ENCODE measurements around the gene ZBTB1. TPM values are rescaled to one million over a fixed set of nuclear protein-coding genes. Genes with fewer than 3 reads are reported as not detected.

Gene ZBTB1, protein sequence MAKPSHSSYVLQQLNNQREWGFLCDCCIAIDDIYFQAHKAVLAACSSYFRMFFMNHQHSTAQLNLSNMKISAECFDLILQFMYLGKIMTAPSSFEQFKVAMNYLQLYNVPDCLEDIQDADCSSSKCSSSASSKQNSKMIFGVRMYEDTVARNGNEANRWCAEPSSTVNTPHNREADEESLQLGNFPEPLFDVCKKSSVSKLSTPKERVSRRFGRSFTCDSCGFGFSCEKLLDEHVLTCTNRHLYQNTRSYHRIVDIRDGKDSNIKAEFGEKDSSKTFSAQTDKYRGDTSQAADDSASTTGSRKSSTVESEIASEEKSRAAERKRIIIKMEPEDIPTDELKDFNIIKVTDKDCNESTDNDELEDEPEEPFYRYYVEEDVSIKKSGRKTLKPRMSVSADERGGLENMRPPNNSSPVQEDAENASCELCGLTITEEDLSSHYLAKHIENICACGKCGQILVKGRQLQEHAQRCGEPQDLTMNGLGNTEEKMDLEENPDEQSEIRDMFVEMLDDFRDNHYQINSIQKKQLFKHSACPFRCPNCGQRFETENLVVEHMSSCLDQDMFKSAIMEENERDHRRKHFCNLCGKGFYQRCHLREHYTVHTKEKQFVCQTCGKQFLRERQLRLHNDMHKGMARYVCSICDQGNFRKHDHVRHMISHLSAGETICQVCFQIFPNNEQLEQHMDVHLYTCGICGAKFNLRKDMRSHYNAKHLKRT
- total RNA-seq (2013; cell fraction: nucleolus; rRNA removed): 147 and 173 TPM in 2 replicates
- 29.1 and 34.2 TPM in 2 replicates for total RNA-seq (2014; rRNA removed)
- 53.8 and 53.9 TPM in 2 replicates for total RNA-seq (2014; rRNA removed; fragmentation: Illumina TruSeq; extraction: Trizol)
- total RNA-seq (2021): 49.1 and 49.3 TPM in 2 replicates
- polyA plus RNA-seq (2011; ENCODE audit: low read depth): 32.0 TPM
- 127 and 195 TPM in 2 replicates for polyA plus RNA-seq (2011; rRNA removed)
- polyA plus RNA-seq (2011; cell fraction: cytosol; rRNA removed): 47.0 and 69.2 TPM in 2 replicates
- polyA plus RNA-seq (2011; cell fraction: nucleus; rRNA removed): 97.0 and 105 TPM in 2 replicates
- polyA plus RNA-seq (2012): 47.7 and 64.3 TPM in 2 replicates
- 58.9 and 83.2 TPM in 2 replicates for polyA plus RNA-seq (2014; fragmentation: Illumina TruSeq; extraction: Trizol)
- 10 to 100 TPM; 12.3 to 18.0 TPM for polyA plus RNA-seq (2014; fragmentation: Nextera tagmentation; extraction: Ambion mirVana)
- polyA plus RNA-seq (2014; rRNA removed): 35.5 and 42.6 TPM in 2 replicates
- polyA plus RNA-seq (2016; fragmentation: Nextera tagmentation; extraction: Ambion mirVana): 10 to 100 TPM; 36.2 to 37.5 TPM
- 78.9 and 97.3 TPM in 2 replicates for polyA minus RNA-seq (2011; rRNA and poly(A)+ RNA removed)
- 29.5 and 39.5 TPM in 2 replicates for polyA minus RNA-seq (2011; cell fraction: cytosol; rRNA and poly(A)+ RNA removed)
- 23.2 and 32.1 TPM in 2 replicates for polyA minus RNA-seq (2011; cell fraction: nucleus; rRNA and poly(A)+ RNA removed)
- percentile 96 among the genes with signal in this experiment for Bru-seq, nascent RNA
- BruChase-seq, experiment 1, labeled RNA remaining after a 6-hour chase: percentile 92 among the genes with signal in this experiment
- percentile 96 among the genes with signal in this experiment for BruChase-seq, experiment 2, labeled RNA remaining after a 2-hour chase
- long read RNA-seq, experiment 1, partial matches to known transcripts: 9 of 10 reads
- long read RNA-seq, experiment 1, other reads (novel, unspliced or antisense): 1 of 10 reads
- long read RNA-seq, experiment 2, partial matches to known transcripts: 110 of 127 reads
- long read RNA-seq, experiment 2, other reads (novel, unspliced or antisense): 17 of 127 reads

GRCh38 chr14:64504310-64504896, at the start of gene ZBTB1:
Gene ZBTB1 (plus strand): TSS chr14:64504770. CDS start chr14:64521505, 16,735 bp downstream.
- ChIA-PET RAD21 (ENCODE audit: unreplicated experiment) (interaction anchor here (0.9 to 1.5 kb wide), 3 partner anchors 10 to 160 kb away, joined by 3 to 6 read pairs (median 4); no protein-coding TSS in a partner anchor), CTCF (no interaction called here), SMC1A (ENCODE audit: uncharacterized antibody, unreplicated experiment) (no interaction called here), POLR2A (interaction anchor here (1.0 to 2.3 kb wide), 5 partner anchors 14 to 269 kb away, joined by 3 to 14 read pairs (median 6); partner anchors contain the start of gene MTHFD1)
- Histone ChIP-seq H3K27me3 (replicated peaks in 1 of 2; ENCODE audit: control insufficient read depth in 2 of 2, insufficient read depth in 2 of 2, low read length in 1 of 2) (no peaks in the 10 kb centered on the region), H3K4me1 (ENCODE audit: control insufficient read depth, insufficient read depth, low read length) (peaks cover 12% of the 10 kb centered on the region), H3K36me3 (ENCODE audit: control insufficient read depth in 2 of 2, insufficient read depth in 2 of 2, low read length in 1 of 2) (no peaks in the 10 kb centered on the region), H3K79me2 (ENCODE audit: control insufficient read depth, insufficient read depth, low read length) (peaks cover 97% of the 10 kb centered on the region), H3K4me3 (peak within 1 kb of the TSS; percentile 91), H4K20me1 (ENCODE audit: control insufficient read depth, insufficient read depth) (no peaks in the 10 kb centered on the region), H3K4me2 (ENCODE audit: control insufficient read depth, insufficient read depth) (peak within 1 kb of the TSS; percentile 64), H3K27ac (ENCODE audit: control insufficient read depth, insufficient read depth) (peak within 1 kb of the TSS; percentile 98), H2AFZ (ENCODE audit: control insufficient read depth, low read depth, low read length) (peak within 1 kb of the TSS; percentile 20), H3K9ac (ENCODE audit: control insufficient read depth, insufficient read depth, low read length) (peak within 1 kb of the TSS; percentile 97), H3K9me3 (replicated peaks; ENCODE audit: control insufficient read depth, insufficient read depth, low read length) (no peaks in the 10 kb centered on the region)
- FAIRE-seq: no peak
- in situ Hi-C loops (cut with MboI): no loop called here
- no peak for DNase-seq (ENCODE audit: low read depth, low spot score)
- peak; percentile 53 for ATAC-seq
- 1% methylated on average over 32 of the region's 63 CpGs for WGBS (ENCODE audit: insufficient coverage, insufficient replicate concordance, low lambda C conversion rate, missing lambda C conversion rate)
- intact Hi-C loops (cut with micrococcal nuclease; ENCODE audit: unreplicated experiment): loop anchor here (2.0 kb wide), 2 partner anchors 36 to 116 kb away; partner anchors contain the start of genes HSPA2 and MTHFD1
- BruUV-seq (replicated peaks): no TSS peak
- TF ChIP-seq SMAD5 (IDR thresholded peaks at IDR 0.05; ENCODE audit: low read depth): peak; percentile 51
- no peak for TF ChIP-seq SUZ12 (IDR thresholded peaks at IDR 0.05; ENCODE audit: unreplicated experiment)
- TF ChIP-seq RUNX3 (IDR thresholded peaks at IDR 0.05; ENCODE audit: low read length): peak; percentile 56; the same call in 1 of the 2 replicates
- peak; percentile 33; the same call in 1 of the 2 replicates for TF ChIP-seq PKNOX1 (IDR thresholded peaks at IDR 0.05)
- TF ChIP-seq DPF2 (IDR thresholded peaks at IDR 0.05): peak; percentile 13; the same call in 1 of the 2 replicates
- TF ChIP-seq IKZF2 (IDR thresholded peaks at IDR 0.05): 0 out of 4 replicates have a peak, but pooled peaks of 1 of the 2 experiments have one; percentile 52
- TF ChIP-seq EGR1 (IDR thresholded peaks at IDR 0.05; ENCODE audit: borderline replicate concordance in 1 of 2, low read depth in 2 of 2, low read length in 2 of 2): peak in 1 of 2 experiments; percentile 85; a peak in 2 of 3 replicates
- peak; percentile 18 to 51; a peak in 2 of 4 replicates for TF ChIP-seq BHLHE40 (IDR thresholded peaks at IDR 0.05; ENCODE audit: borderline replicate concordance in 1 of 2, low read depth in 2 of 2, low read length in 1 of 2)
- peak; percentile 93 for TF ChIP-seq POLR2AphosphoS5 (IDR thresholded peaks at IDR 0.05; ENCODE audit: low read length)
- TF ChIP-seq CHD1 (IDR thresholded peaks at IDR 0.05; ENCODE audit: low read depth, low read length): peak; percentile 76; the same call in 1 of the 2 replicates
- TF ChIP-seq SPI1 (IDR thresholded peaks at IDR 0.05; ENCODE audit: borderline replicate concordance, insufficient read depth, low read depth, low read length): peak; percentile 18; the same call in 1 of the 2 replicates
- peak; percentile 28; the same call in 1 of the 2 replicates for TF ChIP-seq NR2F1 (conservative IDR thresholded peaks at IDR 0.05)
- no peak for TF ChIP-seq ZSCAN29 (IDR thresholded peaks at IDR 0.05)
- peak; percentile 11 for TF ChIP-seq BACH1 (IDR thresholded peaks at IDR 0.05; ENCODE audit: borderline replicate concordance)
- TF ChIP-seq CREM (IDR thresholded peaks at IDR 0.05; ENCODE audit: low read depth): peak; percentile 45
- peak; percentile 57 for TF ChIP-seq LARP7 (IDR thresholded peaks at IDR 0.05)
- peak; percentile 25; the same call in 1 of the 2 replicates for TF ChIP-seq BMI1 (IDR thresholded peaks at IDR 0.05; ENCODE audit: borderline replicate concordance)

All from GM12878 (cell line).